Stimulated activated CD4-positive, alpha-beta T cell treated with anti-CD3 and anti-CD28 coated beads, Interleukin-15, amount 100 ng/mL, for 1 hour (primary cell): ENCODE measurements around the gene ARHGEF26.

ENCODE experiments used
- DNase-seq, 2 donors: peaks; one replicate each; pipeline ENCODE4 v3.0.0-alpha.2; 2020; ENCODE audit warnings: low read depth in 1 of 2, low spot score in 1 of 2

The ARHGEF26 gene

DNA sequence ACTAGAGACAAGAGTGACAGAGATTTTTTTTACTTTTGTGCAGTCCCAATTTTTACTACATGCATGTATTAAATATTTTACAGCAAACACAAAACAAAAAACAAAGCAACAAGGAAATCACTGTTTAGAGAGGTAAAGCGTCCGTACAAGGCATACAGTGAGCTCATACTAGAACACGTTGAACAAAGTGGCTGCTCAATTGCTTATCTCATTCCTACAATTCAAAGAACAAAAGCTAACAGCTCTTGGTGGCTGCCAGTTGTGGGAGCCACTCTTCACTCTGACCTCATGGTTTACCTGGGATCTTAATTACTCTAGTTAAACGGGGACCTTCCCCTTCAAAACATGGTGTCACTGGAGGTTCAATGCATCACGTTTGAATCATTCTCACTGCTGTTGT is 7.6 kb upstream of the ARHGEF26 start:
- no peak for DNase-seq

DNA sequence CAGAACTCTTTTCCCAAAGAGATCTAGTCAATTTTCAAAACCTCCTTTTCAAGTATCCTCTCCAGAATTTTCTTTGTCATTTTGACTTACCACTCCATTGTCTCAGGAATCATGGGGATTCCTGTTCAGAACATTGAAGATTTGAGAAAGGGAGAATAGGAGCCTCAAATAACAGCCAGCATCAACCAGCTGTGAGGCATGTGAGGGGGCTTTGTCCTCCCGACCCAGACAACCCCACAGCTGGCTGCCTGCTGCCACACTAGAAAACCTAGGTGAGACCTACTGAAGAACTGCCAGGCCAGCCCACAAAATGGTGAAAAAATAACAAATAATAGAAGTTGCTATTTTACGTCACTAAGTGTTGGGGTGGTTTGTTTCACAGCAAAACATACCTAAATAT is 5.9 kb upstream of the ARHGEF26 start:
- no peak for DNase-seq

DNA sequence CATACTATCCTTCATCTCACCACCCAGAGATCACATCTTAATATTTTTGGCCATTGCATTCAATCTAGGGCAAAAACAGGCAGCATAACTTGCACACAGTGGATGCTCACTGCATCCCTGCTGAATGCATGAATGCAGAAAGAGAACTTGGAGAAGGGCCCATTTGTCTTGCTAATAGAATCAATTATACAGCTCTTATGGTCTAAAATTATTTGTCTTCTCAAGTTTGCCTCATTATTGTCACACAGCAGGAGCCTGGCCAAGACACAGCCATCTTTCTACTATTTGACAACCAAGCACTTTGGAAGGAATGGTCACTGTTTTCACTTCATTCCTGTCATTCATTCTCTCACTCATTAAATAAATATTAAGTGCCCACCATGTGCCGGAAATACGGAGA is 1.2 kb upstream of the ARHGEF26 start:
- DNase-seq, result no peak

DNA sequence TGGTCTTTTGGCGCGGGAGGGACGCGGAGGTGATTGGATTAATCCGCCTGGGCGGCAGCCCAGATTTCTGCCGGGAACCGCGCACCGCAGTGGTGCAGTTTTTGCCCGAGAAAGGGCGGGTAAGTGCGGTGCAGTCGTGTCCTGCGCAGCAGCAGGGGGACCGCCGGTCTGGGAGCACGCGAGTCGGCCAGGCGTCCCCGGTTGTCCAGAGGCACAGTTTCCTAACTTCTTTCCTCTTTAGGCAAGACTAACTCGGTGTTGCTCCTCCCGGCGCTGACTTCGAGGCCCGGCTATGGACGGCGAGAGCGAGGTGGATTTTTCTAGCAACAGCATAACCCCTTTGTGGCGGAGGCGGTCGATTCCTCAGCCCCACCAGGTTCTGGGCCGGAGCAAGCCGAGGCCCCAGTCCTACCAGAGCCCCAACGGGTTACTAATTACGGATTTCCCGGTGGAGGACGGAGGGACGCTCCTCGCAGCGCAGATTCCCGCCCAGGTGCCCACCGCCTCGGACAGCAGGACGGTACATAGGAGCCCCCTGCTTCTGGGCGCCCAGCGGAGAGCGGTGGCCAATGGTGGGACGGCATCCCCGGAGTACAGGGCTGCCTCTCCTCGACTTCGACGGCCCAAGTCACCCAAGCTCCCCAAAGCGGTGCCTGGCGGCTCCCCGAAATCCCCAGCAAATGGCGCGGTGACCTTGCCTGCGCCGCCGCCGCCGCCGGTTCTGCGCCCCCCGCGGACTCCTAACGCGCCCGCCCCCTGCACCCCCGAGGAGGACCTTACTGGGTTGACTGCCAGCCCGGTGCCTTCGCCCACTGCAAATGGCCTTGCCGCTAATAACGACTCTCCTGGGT is 736 bp downstream of the ARHGEF26 start:
- DNase-seq, result peak in 1 of 2 donors; percentile 2

DNA sequence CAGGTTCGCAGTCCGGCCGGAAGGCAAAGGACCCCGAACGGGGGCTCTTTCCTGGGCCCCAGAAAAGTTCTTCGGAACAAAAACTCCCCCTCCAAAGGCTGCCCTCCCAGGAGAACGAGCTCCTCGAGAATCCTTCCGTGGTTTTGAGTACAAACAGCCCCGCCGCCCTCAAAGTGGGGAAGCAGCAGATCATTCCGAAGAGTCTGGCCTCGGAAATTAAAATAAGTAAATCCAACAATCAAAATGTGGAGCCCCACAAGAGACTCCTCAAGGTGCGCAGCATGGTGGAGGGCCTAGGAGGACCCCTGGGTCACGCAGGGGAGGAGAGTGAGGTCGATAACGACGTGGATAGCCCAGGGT is 1.3 kb downstream of the ARHGEF26 start:
- DNase-seq, result no peak

DNA sequence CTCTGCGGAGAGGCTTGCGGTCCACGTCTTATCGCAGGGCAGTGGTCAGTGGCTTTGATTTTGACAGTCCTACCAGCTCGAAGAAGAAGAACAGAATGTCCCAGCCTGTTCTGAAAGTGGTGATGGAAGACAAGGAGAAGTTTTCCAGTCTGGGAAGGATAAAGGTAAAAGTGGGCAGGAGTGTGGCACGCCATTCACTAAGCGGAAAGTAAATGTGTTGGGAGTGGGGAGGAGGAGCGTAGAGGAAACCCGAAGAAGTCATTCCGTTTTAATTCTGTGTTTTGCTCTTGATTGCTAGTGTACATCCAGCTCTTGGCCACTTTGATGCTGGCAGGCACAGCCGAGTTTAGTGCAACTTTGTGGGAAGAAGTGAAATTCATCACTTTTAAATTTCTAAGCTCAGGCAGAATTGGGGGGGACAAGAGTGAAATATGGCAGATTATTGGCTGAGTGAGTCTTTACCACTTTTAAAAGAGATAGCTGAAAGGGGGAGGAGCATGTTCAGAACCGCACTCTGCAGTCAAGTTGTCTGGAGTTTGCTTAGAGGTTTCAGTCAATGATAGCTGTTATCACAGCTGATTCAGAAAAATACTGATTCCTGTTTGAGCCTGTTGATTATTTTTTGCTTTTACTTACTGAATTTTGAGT is 1.8 kb downstream of the ARHGEF26 start:
- DNase-seq, result no peak

DNA sequence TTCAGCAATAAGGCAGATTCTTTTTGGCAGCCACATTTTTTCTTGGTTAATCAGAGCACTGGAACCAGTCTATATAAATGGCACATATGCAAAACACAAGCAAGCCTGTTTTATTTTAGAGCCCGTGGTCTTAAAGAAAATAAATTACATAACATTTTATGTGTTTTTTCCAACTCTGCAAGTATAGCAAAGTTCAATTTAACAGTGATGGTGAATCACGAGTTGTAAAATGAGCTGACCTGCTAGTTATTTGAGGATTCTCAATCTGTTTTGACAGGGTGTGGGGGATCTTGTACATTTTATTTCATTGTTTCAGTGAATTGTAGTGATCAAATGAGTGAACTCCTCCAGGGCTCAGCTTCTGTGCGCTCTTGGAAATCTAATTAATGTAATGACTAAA is 2.7 kb downstream of the ARHGEF26 start:
- no peak for DNase-seq

DNA sequence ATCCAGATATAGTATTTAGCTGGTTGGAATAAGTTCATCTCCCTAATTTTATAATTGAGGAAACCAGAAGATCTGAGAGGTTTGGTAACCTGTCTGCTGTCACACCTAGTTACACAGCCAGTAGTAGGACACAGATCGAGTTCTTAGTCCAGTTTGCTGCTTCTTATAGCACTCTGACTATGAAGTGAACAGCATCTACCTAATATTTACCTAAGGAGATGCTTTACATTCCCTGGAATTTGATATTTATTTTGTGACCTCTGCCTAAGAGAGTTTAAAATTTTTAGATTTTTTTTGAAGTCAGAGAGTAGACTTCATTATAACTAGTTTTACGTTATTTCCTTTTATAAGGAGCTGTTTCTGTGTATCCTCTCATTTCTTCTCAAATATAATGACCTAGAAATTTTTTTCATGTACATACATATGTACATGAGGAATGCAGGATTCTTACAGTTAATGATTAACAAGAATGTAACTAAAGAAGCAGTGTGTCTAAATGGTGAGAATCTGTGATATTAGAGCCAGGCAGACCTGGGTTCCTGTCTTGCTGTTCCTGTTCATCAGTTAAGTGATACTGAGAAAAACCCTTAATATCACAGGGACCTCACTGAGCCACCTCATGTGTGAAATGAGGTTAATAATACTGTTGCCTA is 4.3 kb downstream of the ARHGEF26 start:
- no peak for DNase-seq

DNA sequence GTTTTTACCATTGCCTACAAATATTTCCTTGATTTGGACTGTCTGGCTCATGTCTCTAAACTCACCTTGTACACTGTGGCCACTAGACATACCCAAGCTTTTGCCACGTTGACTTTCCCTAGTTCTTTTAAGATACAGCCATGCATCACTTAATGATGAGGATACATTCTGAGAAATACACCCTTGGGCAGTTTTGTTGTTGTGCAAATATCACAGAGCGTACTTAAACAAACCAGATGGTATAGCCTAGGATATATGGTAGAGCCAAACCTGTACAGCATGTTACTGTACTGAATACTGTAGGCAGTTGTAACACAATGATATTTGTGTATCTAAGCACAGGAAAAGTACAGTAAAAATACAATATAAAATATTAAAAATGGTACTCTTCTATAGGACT is 5.5 kb downstream of the ARHGEF26 start:
- no peak for DNase-seq

DNA sequence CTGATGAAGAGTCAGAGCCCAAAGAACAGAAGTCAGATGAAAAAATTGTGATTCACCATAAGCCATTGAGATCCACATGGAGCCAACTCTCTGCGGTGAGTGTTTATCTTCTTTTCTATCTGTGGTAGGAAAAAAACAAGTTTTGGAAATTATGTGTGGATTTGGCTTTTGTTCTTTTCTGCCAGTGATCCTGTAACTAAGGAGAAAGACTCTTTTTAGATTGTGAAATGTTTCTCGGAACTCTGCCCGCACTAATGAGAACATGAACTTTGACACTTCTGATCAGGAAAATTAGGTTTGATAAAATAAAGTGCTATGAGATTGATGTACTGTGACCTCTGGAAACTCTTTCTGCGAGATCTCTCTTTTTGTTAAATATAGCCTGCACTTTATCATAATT is 8.4 kb downstream of the ARHGEF26 start:
- DNase-seq, result no peak

DNA sequence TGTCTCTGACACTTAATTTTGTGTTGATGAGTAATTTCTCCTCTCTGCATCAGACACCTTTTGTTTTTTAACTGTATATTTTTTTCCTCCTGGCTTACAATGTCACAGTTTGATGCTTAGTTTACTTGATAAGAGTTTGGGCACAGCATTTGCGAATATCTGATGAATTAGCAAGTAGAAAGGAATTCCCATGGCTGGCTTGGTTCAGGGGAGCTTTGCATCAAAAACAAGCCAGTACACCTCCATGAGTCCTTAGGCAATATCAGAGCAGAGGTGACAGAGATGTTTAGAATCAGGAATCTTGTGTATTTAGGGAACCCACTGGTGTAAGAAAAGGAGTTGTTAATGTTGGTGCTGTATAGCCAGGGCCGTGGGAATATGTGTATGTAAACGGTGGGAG is 9.3 kb downstream of the ARHGEF26 start:
- DNase-seq, result no peak

DNA sequence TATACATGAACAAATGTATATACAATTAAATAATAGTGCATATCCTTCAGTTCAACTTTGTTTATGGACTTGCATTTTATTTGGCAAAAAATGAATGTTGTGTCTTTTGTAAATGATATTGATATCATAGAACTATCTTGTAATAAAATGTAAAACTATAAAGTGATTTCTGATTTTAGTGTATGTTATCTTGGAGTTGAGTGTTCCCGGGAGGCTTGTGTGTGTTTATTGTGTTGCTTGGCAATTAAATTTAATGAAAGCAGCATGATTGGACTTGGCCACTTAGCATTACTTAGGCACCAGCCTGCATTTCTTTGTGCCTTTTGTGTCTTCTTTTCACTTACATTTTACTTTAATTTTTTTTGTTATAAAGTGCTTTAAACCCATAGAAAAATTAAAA is 10.6 kb downstream of the ARHGEF26 start:
- DNase-seq, result no peak

DNA sequence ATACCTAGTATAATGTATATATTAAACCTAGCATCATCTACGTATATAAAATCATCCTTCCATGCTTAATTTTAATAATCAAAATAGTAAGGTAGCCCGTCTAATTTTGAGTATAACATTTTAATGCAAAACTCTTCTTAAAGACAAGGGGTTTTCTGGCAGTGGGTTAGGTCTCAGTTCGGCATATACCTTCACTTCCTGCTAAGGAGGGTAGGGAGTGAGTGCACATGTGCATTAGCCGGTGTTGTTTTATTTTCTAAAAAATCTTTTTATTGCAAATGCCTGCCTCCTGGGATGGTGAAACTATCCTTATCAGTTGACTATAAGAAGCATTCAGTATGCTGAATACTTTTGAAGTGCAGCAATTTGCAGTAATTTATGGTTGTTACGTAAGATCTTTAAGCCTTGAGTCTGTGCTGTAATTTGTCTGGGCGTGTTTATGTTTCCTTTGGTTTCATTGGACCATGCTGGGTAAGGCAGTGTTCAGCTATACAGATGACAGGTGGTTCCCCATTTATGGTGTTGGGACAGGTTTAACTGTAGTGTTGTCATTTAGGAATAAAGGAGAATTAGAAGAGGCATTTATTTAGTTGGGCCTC is 11.7 kb downstream of the ARHGEF26 start:
- DNase-seq, result no peak

DNA sequence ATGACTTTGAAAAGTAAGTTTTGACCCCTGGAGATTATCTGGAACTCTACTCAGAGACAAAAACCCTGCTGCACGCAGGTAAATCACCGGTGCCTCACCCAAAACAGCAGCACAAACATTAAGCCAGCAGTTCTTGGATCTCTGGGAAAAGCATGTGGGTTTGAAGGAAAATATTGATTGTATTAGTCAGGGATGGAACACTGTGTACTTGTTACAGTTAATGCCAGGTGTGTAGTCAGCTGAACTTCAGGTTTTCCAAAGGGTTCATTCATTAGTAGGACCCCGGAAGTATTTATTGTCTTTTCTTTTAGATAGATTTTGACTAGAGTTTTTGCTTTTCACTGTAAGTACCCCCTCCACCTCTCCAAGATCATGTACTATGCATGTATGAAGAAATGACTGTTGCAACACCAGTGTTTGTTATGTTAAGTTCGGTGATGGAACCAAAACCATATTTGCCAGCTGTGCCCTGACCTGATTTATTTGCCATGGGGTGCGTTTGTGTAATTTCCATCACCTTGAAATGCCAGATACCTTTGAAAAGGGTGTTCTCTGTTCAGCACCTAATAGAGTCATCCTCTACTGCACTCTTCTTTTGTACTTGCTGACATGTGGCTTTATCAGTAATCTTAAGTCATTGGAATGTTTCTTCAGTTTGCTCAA is 14.5 kb downstream of the ARHGEF26 start:
- DNase-seq, result no peak

DNA sequence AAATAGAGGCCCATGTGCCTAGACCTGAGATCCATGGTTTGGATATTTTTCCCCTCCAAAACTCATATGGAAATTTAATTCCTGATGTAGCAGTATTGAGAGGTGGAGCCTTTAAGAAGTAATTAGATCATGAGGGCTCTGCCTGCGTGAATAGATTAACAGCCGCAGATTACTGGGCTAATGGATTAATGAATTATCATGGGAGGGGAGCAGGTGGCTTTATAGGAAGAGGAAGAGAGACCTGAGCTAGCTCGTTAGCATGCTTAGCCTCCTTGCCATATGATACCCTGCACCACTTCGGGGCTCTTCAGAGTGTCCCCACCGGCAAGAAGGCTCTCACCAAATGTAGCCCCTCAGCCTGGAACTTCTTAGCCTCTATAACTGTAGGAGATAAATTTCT is 15.8 kb downstream of the ARHGEF26 start:
- no peak for DNase-seq

DNA sequence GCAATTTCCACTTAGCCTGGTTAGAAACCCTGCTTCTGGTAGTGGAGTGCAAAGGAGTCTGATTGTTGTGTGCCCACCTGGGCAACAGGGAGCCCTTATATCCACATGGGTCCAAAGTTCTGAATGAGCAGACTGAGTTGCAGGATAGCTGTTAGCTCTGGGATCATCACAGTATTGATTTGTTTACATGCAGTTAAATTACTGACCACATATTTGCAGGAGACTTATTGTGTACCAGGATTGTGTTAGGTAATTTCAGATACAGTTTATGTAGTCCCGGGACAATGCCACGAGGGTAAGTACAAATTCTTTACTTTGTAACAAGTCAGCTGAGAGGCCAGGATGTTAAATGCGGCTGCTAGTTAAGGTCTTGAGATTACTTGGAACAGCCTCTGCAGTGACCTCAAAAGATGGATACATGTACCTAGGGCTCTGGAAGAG is 18.8 kb downstream of the ARHGEF26 start:
- no peak for DNase-seq

DNA sequence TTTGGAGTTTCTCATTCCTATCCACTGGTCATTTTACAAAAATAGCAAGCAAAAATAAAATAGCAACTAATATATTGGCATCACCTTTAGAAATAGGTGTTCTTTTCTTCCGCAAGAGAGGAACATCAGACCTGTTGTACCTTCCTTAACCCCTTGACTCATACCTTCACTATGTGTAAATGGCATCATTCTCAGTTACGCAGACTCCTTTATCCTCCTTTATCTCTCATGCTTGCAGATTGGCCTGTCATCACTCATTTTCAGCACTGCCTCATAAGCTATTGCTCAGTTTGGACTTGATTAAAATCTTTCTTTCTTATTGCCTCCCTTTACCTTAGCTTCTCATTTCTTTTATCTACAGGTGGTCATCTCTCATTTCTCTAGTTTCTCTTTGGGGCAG is 21.4 kb downstream of the ARHGEF26 start:
- no peak for DNase-seq

DNA sequence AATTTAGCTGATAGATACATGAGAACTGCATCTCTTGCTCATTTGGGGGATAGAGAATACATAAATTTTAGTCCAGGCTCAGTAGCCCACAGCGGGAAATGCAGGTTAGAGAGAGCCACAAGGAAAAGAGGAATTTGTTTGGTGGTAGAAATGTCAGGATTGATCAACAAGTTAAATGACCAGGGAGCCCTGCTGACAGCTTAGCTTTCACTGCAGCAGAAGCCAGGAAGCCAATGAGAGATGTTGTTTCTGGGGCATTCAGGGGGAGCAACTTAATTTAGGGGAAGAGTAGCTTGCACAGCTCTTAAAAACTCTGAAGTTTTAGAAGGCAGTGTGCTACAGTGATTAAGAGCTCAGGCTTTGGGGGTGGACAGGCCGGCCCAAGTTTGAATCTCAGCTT is 22.7 kb downstream of the ARHGEF26 start:
- no peak for DNase-seq

DNA sequence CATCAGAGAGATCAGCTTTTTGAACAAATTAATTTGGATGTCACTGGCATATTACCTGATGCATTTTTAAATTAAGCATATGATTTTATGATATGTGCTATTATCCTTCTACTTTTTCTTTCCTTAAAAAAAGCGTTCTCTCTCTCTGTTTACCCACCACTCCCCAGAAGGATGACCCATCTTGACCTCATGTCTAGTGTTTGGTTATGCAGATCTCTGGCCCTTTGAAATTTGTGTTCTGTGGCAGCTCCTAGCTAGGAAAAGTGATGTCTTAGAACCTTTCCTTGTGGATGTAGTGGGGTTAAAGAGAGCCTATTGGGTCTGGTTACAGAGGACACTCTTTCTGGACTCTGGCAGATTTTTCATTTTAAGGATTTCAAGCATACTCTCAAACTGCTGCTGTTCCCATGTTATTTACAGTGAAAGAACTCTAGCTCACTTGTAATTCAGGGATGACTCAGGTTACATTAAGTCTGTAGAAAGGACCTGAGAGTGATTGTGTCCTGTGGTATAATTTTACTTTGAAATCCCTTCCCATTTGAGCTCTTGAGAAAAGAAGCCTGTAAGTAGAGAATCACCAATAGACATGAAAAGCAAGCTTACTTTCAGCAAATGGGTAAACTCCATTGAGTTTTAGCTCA is 23.8 kb downstream of the ARHGEF26 start:
- no peak for DNase-seq

DNA sequence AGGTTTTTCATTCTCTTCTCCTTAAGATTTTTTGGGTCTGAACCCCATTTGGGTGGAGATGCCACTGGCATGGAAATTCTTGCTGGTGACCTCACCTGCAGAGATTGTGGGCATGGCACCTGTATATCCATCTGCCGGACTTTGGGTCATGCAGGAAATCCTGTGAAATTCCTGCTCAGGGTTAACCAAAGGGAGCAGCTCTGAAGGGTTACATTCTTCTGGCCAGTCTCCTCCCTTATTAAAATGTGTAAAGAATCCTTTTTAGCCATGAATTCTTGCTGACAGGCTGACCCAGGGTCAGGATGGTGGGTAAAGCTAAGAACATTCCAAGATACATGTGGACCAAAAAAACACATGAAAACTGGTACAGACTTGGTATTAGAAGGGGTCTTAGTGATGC is 27.4 kb downstream of the ARHGEF26 start:
- DNase-seq, result no peak

DNA sequence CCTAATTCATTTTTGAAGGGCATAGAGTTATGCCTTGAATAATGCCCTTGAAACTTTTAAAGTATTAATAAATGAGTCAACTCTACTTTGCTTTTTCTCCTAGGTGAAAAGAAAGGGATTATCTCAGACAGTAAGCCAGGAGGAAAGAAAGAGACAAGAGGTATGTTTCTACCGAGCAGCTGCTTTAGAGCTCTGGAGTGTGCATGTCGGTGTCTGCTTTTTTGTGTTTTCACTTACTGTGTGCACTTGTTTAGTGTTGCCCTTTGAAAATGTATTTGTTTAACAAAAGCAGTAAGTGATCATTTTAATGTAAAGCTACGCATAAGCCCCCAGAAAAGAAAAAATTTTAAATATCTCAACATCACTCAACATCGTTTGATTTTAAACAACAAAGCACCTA is 28.1 kb downstream of the ARHGEF26 start:
- DNase-seq, result no peak
